ENCODE results near the gene MAGEB17.

MAGEB17 gene

GRCh38 chrX:16205840-16206239 lies 38.6 kb downstream of the MAGEB17 start:
- intact Hi-C loops (cut with DNase I) = no loop called here
- no peak for DNase-seq

- intact Hi-C loops (cut with DNase I) = no loop called here
- DNase-seq = no peak
These were observed 40.4 kb downstream of the MAGEB17 start for GRCh38 chrX:16207634-16208033.

GRCh38 chrX:16208601-16209000 lies 41.3 kb downstream of the MAGEB17 start:
- DNase-seq = no peak
- intact Hi-C loops (cut with DNase I) = no loop called here

GRCh38 chrX:16210061-16210460 lies 42.8 kb downstream of the MAGEB17 start:
- DNase-seq = no peak
- intact Hi-C loops (cut with DNase I) = no loop called here

GRCh38 chrX:16212024-16212423 lies 44.7 kb downstream of the MAGEB17 start:
- intact Hi-C loops (cut with DNase I) = no loop called here
- no peak for DNase-seq

- intact Hi-C loops (cut with DNase I) = no loop called here
- DNase-seq = no peak
These were observed 45.2 kb downstream of the MAGEB17 start for GRCh38 chrX:16212436-16212835.

GRCh38 chrX:16213961-16214360 lies 46.7 kb downstream of the MAGEB17 start:
- DNase-seq = no peak

GRCh38 chrX:16215660-16216059 lies 48.4 kb downstream of the MAGEB17 start:
- DNase-seq = no peak
- intact Hi-C loops (cut with DNase I) = no loop called here

More at GRCh38 chrX:16213961-16214360, 46.7 kb downstream of the MAGEB17 start:
- intact Hi-C loops (cut with DNase I) = no loop called here

Measured in posterior cingulate gyrus (tissue), 11 donors.